Naive B cell (primary cell): ENCODE measurements around the gene SLC22A4. TPM values are rescaled to one million over a fixed set of nuclear protein-coding genes. Genes with fewer than 3 reads are reported as not detected.
A peak's percentile ranks its signal among the peaks of the same experiment; 100 is the strongest.

Source experiments
- ATAC-seq, 2 donors: fragments of 150-1000 bp; cut with Tn5 transposase; 2 replicates each; pipeline ENCODE4 v1.10.0; 2021; ENCODE audit warnings: low read depth in 2 of 2, mild to moderate bottlenecking in 2 of 2, moderate library complexity in 2 of 2
- DNase-seq: peaks from one replicate; pipeline ENCODE4 v3.0.0; 2022
- H3K27ac Mint-ChIP-seq, 6 donors: one replicate each; pipeline ENCODE4 v1.8.0; 2020 to 2022; ENCODE audit warnings: mild to moderate bottlenecking in 6 of 6, mixed read lengths in 6 of 6, moderate library complexity in 5 of 6, inconsistent platforms in 2 of 6
- H3K27me3 Mint-ChIP-seq, 3 donors: one replicate each; pipeline ENCODE4 v1.8.0; 2021 to 2022; ENCODE audit warnings: mixed read lengths in 3 of 3, mild to moderate bottlenecking in 1 of 3
- H3K36me3 Mint-ChIP-seq, 2 donors: one replicate each; pipeline ENCODE4 v1.8.0; 2020 to 2022; ENCODE audit warnings: mixed read lengths in 2 of 2, inconsistent platforms in 1 of 2, mild to moderate bottlenecking in 1 of 2
- H3K4me1 Mint-ChIP-seq, 3 donors: one replicate each; pipeline ENCODE4 v1.8.0; 2020 to 2022; ENCODE audit warnings: mixed read lengths in 3 of 3, inconsistent platforms in 1 of 3, mild to moderate bottlenecking in 1 of 3, moderate library complexity in 1 of 3
- H3K4me3 Mint-ChIP-seq, 8 donors: one replicate each; pipeline ENCODE4 v1.8.0; 2020 to 2022; ENCODE audit warnings: mild to moderate bottlenecking in 8 of 8, mixed read lengths in 8 of 8, moderate library complexity in 8 of 8, inconsistent platforms in 2 of 8
- H3K9me3 Mint-ChIP-seq, 7 donors: one replicate each; pipeline ENCODE4 v1.8.0; 2020 to 2022; ENCODE audit warnings: mixed read lengths in 7 of 7, mild to moderate bottlenecking in 5 of 7, inconsistent platforms in 2 of 7, moderate library complexity in 1 of 7
- polyA plus RNA-seq, 6 donors: library from polyadenylated mRNA; unstranded; fragments of 300-500 nt; fragmentation: Illumina TruSeq; gene quantifications; one replicate each; pipeline ENCODE4 v1.2.3, GENCODE V29; 2021; ENCODE audit warnings: low read depth in 6 of 6

SLC22A4 gene
- polyA plus RNA-seq, 6 donors from 2014 or later, result not detected

DNA sequence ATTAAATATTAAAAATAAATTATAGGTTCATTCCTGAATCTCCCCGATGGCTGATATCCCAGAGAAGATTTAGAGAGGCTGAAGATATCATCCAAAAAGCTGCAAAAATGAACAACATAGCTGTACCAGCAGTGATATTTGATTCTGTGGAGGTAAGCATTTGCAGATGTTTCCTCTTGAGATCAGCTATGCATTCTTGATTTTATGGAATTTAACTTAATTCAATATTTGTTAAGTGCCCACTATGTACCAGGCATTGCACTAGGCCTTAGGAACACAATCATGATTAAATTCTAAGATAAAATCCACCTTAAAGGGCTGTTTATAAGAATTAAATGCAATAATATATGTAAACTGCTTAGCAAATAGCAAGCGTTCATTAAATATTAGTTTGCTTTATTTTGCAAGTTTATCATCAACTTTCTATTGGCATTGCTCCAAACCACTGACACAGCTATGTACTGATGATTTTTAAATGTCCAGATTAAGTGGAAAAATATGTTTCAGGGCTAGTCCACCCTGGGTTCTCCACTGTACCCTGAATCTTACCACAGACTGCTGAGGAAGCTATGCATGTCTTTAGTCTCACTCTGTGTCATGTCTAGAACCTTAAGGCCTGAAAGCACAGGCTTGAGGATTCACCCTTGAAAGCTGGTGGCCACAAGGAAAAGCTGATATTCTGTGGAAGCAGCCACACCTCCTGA is 33.2 kb downstream of the SLC22A4 start:
- Mint-ChIP-seq H3K4me1 (no peaks in the 10 kb centered on the region), H3K4me3 (no peak overlapping the region), H3K9me3 (no peaks in the 10 kb centered on the region), H3K27me3 (no peaks in the 10 kb centered on the region), H3K36me3 (peaks cover 0 to 7% of the 10 kb centered on the region in 2 donors), H3K27ac (no peak overlapping the region)
- ATAC-seq, result no peak
- DNase-seq, result no peak

DNA sequence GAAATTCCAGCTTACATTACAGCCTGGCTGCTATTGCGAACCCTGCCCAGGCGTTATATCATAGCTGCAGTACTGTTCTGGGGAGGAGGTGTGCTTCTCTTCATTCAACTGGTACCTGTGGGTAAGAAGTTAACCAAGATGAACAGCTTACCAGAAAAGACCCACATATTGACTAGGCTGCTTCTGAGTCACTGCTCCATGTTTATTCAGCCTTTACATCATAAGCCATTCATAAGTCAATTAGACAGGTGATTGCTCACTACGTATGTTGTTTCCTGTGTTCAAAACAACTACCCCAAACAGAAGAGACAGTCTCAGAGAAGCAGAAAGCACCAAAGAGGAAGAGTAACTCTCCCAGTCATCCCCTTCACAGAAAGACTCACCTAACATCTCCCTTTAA is 40.6 kb downstream of the SLC22A4 start:
- H3K27ac Mint-ChIP-seq, result peak overlapping the region in 4 of 6 donors; percentile 12 to 67 (median 21)
- H3K36me3 Mint-ChIP-seq, result no peaks in the 10 kb centered on the region
- no peak overlapping the region for H3K4me3 Mint-ChIP-seq
- peaks cover 0 to 2% (median 0%) of the 10 kb centered on the region in 7 donors for H3K9me3 Mint-ChIP-seq
- H3K4me1 Mint-ChIP-seq, result peaks cover 0 to 6% (median 0%) of the 10 kb centered on the region in 3 donors
- DNase-seq (peak; percentile 18), ATAC-seq (peak; percentile 85 to 94)
- H3K27me3 Mint-ChIP-seq, result no peaks in the 10 kb centered on the region

- Mint-ChIP-seq H3K9me3 (peaks cover 0 to 2% (median 0%) of the 10 kb centered on the region in 7 donors), H3K4me3 (no peak overlapping the region), H3K27me3 (no peaks in the 10 kb centered on the region), H3K36me3 (no peaks in the 10 kb centered on the region), H3K4me1 (peaks cover 0 to 6% (median 0%) of the 10 kb centered on the region in 3 donors), H3K27ac (peak overlapping the region in 1 of 6 donors; percentile 67)
- ATAC-seq (no peak), DNase-seq (no peak)
Observed at GRCh38 chr5:132335402-132335801, 41.2 kb downstream of the SLC22A4 start.

GRCh38 chr5:132339502-132339901 is 45.3 kb downstream of the SLC22A4 start:
- Mint-ChIP-seq H3K27ac (peak overlapping the region in 1 of 6 donors; percentile 41), H3K4me3 (no peak overlapping the region), H3K4me1 (peaks cover 0 to 6% (median 5%) of the 10 kb centered on the region in 3 donors), H3K27me3 (no peaks in the 10 kb centered on the region), H3K36me3 (no peaks in the 10 kb centered on the region), H3K9me3 (peaks cover 0 to 2% (median 0%) of the 10 kb centered on the region in 7 donors)
- ATAC-seq (no peak), DNase-seq (no peak)

GRCh38 chr5:132342291-132343180 is 48.3 kb downstream of the SLC22A4 start:
- Mint-ChIP-seq H3K9me3 (peaks cover 0 to 5% (median 0%) of the 10 kb centered on the region in 7 donors), H3K4me3 (no peak overlapping the region), H3K36me3 (peaks cover 0 to 9% of the 10 kb centered on the region in 2 donors), H3K27me3 (no peaks in the 10 kb centered on the region), H3K4me1 (peaks cover 0 to 5% (median 0%) of the 10 kb centered on the region in 3 donors), H3K27ac (peak overlapping the region in 1 of 6 donors; percentile 47)
- DNase-seq (no peak), ATAC-seq (no peak)

- H3K9me3 Mint-ChIP-seq, result peaks cover 0 to 5% (median 0%) of the 10 kb centered on the region in 7 donors
Observed at GRCh38 chr5:132344775-132345514, 50.8 kb downstream of the SLC22A4 start.

GRCh38 chr5:132353486-132353995 is 59.3 kb downstream of the SLC22A4 start:
- peaks cover 17 to 31% of the 10 kb centered on the region in 2 donors for H3K36me3 Mint-ChIP-seq

More at GRCh38 chr5:132344775-132345514, 50.8 kb downstream of the SLC22A4 start:
- Mint-ChIP-seq H3K27ac (no peak overlapping the region), H3K4me1 (peaks cover 0 to 5% (median 0%) of the 10 kb centered on the region in 3 donors), H3K4me3 (no peak overlapping the region), H3K27me3 (no peaks in the 10 kb centered on the region), H3K36me3 (peaks cover 4 to 9% of the 10 kb centered on the region in 2 donors)
- DNase-seq, result no peak
- no peak for ATAC-seq

DNA sequence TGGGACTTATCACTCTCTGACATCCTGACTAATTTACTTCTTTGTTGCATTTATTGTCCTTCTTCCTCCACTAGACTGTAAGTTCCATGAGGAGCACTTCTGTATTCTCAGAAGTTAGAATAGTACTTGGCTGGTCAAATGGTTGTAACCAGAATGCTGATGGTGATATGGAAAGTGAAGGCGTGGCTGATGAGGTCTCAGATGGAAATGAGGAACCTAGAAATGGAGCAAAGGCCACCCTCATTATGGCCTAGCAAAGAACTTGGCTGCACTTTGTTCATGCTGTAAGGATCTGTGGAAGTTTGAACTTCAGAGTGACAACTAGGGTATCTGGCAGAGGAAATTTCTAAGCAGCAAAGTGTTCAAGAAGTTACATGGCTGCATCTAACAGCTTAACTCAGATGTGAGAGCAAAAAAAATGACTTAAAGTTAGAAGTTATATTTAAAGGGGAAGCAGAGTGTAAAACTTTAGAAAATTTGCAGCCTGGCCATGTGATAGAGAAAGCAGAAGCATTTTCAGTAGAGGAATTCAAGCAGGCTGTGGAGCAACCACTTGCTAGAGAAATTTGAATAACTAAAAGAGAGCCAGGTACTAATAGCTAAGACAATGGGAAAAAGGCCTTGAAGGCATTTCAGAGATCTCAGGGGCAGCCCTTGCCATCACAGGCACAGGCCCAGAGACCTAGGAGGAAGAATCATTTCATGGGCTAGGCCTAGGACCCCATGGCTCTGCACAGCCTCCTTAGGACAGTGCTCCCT is 60.4 kb downstream of the SLC22A4 start:
- peak overlapping the region in 5 of 6 donors; percentile 9 to 76 (median 36) for H3K27ac Mint-ChIP-seq
- ATAC-seq, result no peak

More at GRCh38 chr5:132353486-132353995, 59.3 kb downstream of the SLC22A4 start:
- DNase-seq, result no peak
- ATAC-seq, result no peak
- Mint-ChIP-seq H3K27ac (no peak overlapping the region), H3K27me3 (no peaks in the 10 kb centered on the region), H3K4me1 (peaks cover 10 to 19% (median 12%) of the 10 kb centered on the region in 3 donors), H3K9me3 (peaks cover 0 to 4% (median 0%) of the 10 kb centered on the region in 7 donors), H3K4me3 (no peak overlapping the region)

DNA sequence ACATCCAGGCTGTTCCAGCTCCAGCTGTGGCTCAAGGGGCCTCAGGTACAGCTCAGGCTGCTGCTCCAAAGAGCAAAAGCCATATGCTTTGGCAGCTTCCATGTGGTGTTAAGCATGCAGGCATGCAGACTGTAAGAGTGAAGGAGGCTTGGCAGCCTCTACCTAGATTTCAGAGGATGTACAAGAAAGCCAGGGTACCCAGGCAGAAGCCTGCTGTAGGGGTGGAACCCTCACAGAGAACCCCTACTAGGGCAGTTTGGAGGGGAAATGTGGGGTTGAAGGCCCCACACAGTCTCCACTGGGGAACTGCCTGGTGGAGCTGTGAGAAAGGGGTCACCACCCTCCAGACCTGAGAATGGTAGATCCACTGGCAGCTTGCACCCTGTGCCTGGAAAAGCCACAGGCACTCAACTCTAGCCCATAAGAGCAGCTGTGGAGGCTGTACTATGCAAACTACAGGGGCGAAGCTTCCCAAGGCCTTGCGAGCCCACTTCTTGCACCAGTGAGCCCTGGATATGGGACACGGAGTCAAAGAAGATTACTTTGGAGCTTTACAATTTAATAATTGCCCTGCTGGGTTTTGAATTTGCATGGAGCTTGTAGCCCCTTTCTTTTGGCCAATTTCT is 61.1 kb downstream of the SLC22A4 start:
- H3K27me3 Mint-ChIP-seq, result no peaks in the 10 kb centered on the region
- no peak for DNase-seq
- peaks cover 17 to 24% of the 10 kb centered on the region in 2 donors for H3K36me3 Mint-ChIP-seq
- no peaks in the 10 kb centered on the region for H3K9me3 Mint-ChIP-seq
- ATAC-seq, result no peak
- no peak overlapping the region for H3K4me3 Mint-ChIP-seq
- H3K4me1 Mint-ChIP-seq, result peaks cover 12 to 19% (median 14%) of the 10 kb centered on the region in 3 donors
- H3K27ac Mint-ChIP-seq, result peak overlapping the region in 1 of 6 donors; percentile 21

More for the DNA sequence above, 60.4 kb downstream of the SLC22A4 start:
- Mint-ChIP-seq H3K27me3 (no peaks in the 10 kb centered on the region), H3K9me3 (peaks cover 0 to 4% (median 0%) of the 10 kb centered on the region in 7 donors), H3K4me1 (peaks cover 10 to 19% (median 12%) of the 10 kb centered on the region in 3 donors), H3K4me3 (peak overlapping the region in 1 of 8 donors; percentile 16), H3K36me3 (peaks cover 17 to 30% of the 10 kb centered on the region in 2 donors)
- DNase-seq, result no peak

DNA sequence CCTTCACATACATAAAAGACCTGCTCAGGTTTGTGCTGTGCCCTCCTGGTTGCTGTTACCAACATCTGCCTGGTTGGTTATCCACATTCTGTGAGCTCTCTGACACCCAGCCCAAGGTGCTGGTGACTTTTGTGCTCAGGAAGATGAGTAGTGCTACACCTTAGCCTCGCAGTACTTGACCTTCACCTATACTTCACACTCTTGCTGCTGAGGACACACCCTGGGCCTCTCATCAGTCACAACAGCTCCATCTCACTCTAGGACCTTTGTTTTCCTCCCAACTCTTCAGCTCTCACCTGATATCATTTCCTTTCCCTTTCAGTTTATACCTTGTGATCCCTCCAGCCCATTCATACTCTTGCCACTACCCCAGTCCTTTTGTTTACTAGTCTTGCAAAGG is 64.6 kb downstream of the SLC22A4 start:
- H3K27me3 Mint-ChIP-seq, result no peaks in the 10 kb centered on the region
- no peak for DNase-seq
- no peak for ATAC-seq
- no peaks in the 10 kb centered on the region for H3K9me3 Mint-ChIP-seq
- H3K27ac Mint-ChIP-seq, result no peak overlapping the region
- peaks cover 0 to 9% of the 10 kb centered on the region in 2 donors for H3K36me3 Mint-ChIP-seq
- H3K4me3 Mint-ChIP-seq, result no peak overlapping the region
- H3K4me1 Mint-ChIP-seq, result peaks cover 12 to 19% (median 14%) of the 10 kb centered on the region in 3 donors

GRCh38 chr5:132362086-132362485 is 67.9 kb downstream of the SLC22A4 start:
- Mint-ChIP-seq H3K4me3 (no peak overlapping the region), H3K9me3 (no peaks in the 10 kb centered on the region), H3K27me3 (no peaks in the 10 kb centered on the region), H3K27ac (no peak overlapping the region), H3K36me3 (no peaks in the 10 kb centered on the region), H3K4me1 (peaks cover 0 to 3% (median 0%) of the 10 kb centered on the region in 3 donors)
- DNase-seq (no peak), ATAC-seq (no peak)
